ENCODE results near the gene C3orf20. TPM values are rescaled to one million over a fixed set of nuclear protein-coding genes. Genes with fewer than 3 reads are reported as not detected.

The C3orf20 gene
- total RNA-seq, 1 experiment from 2014 or later, result not detected

DNA sequence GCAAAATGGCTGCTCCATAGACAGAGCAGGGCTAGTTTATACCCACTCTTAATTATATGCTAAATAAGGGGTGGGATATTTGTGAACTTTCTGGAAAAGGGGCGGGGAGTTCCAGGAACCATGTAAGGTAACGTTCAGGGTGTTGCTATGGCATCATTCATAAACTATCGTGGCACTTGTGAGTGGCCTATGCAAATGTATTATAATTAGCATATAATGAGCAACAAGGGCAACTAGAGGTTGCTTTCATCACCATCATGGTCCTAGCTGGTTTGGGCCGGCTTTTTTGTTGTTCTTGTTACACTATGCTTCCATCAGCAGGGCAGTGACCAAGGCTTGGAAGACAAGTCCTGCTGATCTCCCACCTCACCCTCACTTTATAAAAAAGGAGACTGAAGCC is 100.6 kb downstream of the C3orf20 start:
- Mint-ChIP-seq H3K9me3 (ENCODE audit: unreplicated experiment) (peaks cover 15% of the 10 kb centered on the region), H3K27me3 (ENCODE audit: insufficient read depth, unreplicated experiment) (no peaks in the 10 kb centered on the region), H3K36me3 (ENCODE audit: insufficient read depth, unreplicated experiment) (no peaks in the 10 kb centered on the region), H3K27ac (ENCODE audit: low read depth, unreplicated experiment) (no peak overlapping the region), H3K4me1 (ENCODE audit: insufficient read depth, unreplicated experiment) (no peaks in the 10 kb centered on the region), H3K4me3 (ENCODE audit: unreplicated experiment) (no peak overlapping the region)
- POLR2A ChIA-PET, result no interaction called here
- CTCF ChIA-PET, result no interaction called here
- TF ChIP-seq, protein P1, sequence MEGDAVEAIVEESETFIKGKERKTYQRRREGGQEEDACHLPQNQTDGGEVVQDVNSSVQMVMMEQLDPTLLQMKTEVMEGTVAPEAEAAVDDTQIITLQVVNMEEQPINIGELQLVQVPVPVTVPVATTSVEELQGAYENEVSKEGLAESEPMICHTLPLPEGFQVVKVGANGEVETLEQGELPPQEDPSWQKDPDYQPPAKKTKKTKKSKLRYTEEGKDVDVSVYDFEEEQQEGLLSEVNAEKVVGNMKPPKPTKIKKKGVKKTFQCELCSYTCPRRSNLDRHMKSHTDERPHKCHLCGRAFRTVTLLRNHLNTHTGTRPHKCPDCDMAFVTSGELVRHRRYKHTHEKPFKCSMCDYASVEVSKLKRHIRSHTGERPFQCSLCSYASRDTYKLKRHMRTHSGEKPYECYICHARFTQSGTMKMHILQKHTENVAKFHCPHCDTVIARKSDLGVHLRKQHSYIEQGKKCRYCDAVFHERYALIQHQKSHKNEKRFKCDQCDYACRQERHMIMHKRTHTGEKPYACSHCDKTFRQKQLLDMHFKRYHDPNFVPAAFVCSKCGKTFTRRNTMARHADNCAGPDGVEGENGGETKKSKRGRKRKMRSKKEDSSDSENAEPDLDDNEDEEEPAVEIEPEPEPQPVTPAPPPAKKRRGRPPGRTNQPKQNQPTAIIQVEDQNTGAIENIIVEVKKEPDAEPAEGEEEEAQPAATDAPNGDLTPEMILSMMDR (IDR thresholded peaks at IDR 0.05; ENCODE audit: unreplicated experiment), result no peak
- intact Hi-C loops (cut with micrococcal nuclease), result no loop called here
- no peak for DNase-seq (ENCODE audit: unreplicated experiment)
- no TSS peak for BruUV-seq (replicated peaks)

DNA sequence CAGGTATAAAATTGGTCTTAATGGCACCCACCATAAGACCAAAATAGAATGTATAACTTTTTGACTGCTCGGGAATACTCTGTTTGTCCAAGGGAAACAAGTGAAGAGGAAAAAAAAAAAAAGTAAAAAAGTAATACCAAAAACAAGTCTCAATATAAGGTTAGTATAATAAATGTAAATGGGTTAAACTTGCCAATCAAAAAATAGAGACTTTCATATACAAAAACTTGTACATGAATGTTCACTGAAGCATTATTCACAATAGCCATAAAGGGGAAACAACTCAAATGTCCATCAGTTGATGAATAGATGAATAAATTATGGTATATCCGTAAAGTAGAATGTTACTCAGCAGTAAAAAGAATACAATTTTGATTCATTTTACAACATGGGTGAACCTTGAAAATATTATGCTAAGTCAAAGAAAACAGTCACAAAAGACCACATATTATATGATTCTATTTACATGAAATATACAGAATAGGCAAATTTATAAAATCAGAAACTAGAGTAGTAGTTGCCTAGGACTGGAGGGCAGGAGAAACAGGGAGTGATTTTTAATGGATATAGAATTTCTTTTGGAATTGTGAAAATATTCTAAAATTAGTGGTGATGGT is 104.2 kb downstream of the C3orf20 start:
- Mint-ChIP-seq H3K27ac (ENCODE audit: low read depth, unreplicated experiment) (no peak overlapping the region), H3K9me3 (ENCODE audit: unreplicated experiment) (peaks cover 15% of the 10 kb centered on the region), H3K4me3 (ENCODE audit: unreplicated experiment) (no peak overlapping the region), H3K36me3 (ENCODE audit: insufficient read depth, unreplicated experiment) (no peaks in the 10 kb centered on the region), H3K4me1 (ENCODE audit: insufficient read depth, unreplicated experiment) (no peaks in the 10 kb centered on the region), H3K27me3 (ENCODE audit: insufficient read depth, unreplicated experiment) (no peaks in the 10 kb centered on the region)
- intact Hi-C loops (cut with micrococcal nuclease), result no loop called here
- CTCF ChIA-PET, result no interaction called here
- POLR2A ChIA-PET, result interaction anchor here (0.6 kb wide), 1 partner anchor 324 kb away, joined by 4 read pairs; no protein-coding TSS in a partner anchor
- DNase-seq (ENCODE audit: unreplicated experiment), result no peak
- TF ChIP-seq, protein P1 (IDR thresholded peaks at IDR 0.05; ENCODE audit: unreplicated experiment), result no peak
- no TSS peak for BruUV-seq (replicated peaks)

GRCh38 chr3:14780927-14781507 is 106.1 kb downstream of the C3orf20 start:
- POLR2A ChIA-PET, result interaction anchor here (0.6 kb wide), 1 partner anchor 655 kb away, joined by 3 read pairs; no protein-coding TSS in a partner anchor
- no TSS peak for BruUV-seq (replicated peaks)

GRCh38 chr3:14783480-14784086 is 108.6 kb downstream of the C3orf20 start:
- BruUV-seq (replicated peaks), result no TSS peak
- peaks cover 12% of the 10 kb centered on the region for H3K9me3 Mint-ChIP-seq (ENCODE audit: unreplicated experiment)
- no peaks in the 10 kb centered on the region for H3K4me1 Mint-ChIP-seq (ENCODE audit: insufficient read depth, unreplicated experiment)
- ChIA-PET CTCF (interaction anchor here (0.6 to 1.3 kb wide), 2 partner anchors 106 to 213 kb away, joined by 3 read pairs; no protein-coding TSS in a partner anchor), POLR2A (no interaction called here)
- no peak overlapping the region for H3K27ac Mint-ChIP-seq (ENCODE audit: low read depth, unreplicated experiment)
- H3K4me3 Mint-ChIP-seq (ENCODE audit: unreplicated experiment), result no peak overlapping the region
- intact Hi-C loops (cut with micrococcal nuclease), result loop anchor here (5.0 to 10.0 kb wide), 2 partner anchors 151 to 279 kb away; no protein-coding TSS in a partner anchor
- TF ChIP-seq, protein P1 (IDR thresholded peaks at IDR 0.05; ENCODE audit: unreplicated experiment), result no peak
- no peaks in the 10 kb centered on the region for H3K36me3 Mint-ChIP-seq (ENCODE audit: insufficient read depth, unreplicated experiment)
- no peak for DNase-seq (ENCODE audit: unreplicated experiment)
- H3K27me3 Mint-ChIP-seq (ENCODE audit: insufficient read depth, unreplicated experiment), result peaks cover 25% of the 10 kb centered on the region

More at GRCh38 chr3:14780927-14781507, 106.1 kb downstream of the C3orf20 start:
- no peaks in the 10 kb centered on the region for H3K36me3 Mint-ChIP-seq (ENCODE audit: insufficient read depth, unreplicated experiment)
- H3K9me3 Mint-ChIP-seq (ENCODE audit: unreplicated experiment), result peaks cover 15% of the 10 kb centered on the region
- H3K4me1 Mint-ChIP-seq (ENCODE audit: insufficient read depth, unreplicated experiment), result no peaks in the 10 kb centered on the region
- DNase-seq (ENCODE audit: unreplicated experiment), result peak; percentile 38
- H3K27me3 Mint-ChIP-seq (ENCODE audit: insufficient read depth, unreplicated experiment), result peaks cover 9% of the 10 kb centered on the region
- CTCF ChIA-PET, result interaction anchor here (0.7 to 1.3 kb wide), 2 partner anchors 142 to 146 kb away, joined by 3 to 6 read pairs; no protein-coding TSS in a partner anchor
- TF ChIP-seq, protein P1 (IDR thresholded peaks at IDR 0.05; ENCODE audit: unreplicated experiment), result peak; percentile 10
- intact Hi-C loops (cut with micrococcal nuclease), result loop anchor here (5.0 to 10.0 kb wide), 2 partner anchors 149 to 276 kb away; no protein-coding TSS in a partner anchor
- no peak overlapping the region for H3K27ac Mint-ChIP-seq (ENCODE audit: low read depth, unreplicated experiment)
- H3K4me3 Mint-ChIP-seq (ENCODE audit: unreplicated experiment), result no peak overlapping the region

Data from MCF 10A (cell line).